ENCODE measurements around the gene CLK2.

Gene CLK2

DNA sequence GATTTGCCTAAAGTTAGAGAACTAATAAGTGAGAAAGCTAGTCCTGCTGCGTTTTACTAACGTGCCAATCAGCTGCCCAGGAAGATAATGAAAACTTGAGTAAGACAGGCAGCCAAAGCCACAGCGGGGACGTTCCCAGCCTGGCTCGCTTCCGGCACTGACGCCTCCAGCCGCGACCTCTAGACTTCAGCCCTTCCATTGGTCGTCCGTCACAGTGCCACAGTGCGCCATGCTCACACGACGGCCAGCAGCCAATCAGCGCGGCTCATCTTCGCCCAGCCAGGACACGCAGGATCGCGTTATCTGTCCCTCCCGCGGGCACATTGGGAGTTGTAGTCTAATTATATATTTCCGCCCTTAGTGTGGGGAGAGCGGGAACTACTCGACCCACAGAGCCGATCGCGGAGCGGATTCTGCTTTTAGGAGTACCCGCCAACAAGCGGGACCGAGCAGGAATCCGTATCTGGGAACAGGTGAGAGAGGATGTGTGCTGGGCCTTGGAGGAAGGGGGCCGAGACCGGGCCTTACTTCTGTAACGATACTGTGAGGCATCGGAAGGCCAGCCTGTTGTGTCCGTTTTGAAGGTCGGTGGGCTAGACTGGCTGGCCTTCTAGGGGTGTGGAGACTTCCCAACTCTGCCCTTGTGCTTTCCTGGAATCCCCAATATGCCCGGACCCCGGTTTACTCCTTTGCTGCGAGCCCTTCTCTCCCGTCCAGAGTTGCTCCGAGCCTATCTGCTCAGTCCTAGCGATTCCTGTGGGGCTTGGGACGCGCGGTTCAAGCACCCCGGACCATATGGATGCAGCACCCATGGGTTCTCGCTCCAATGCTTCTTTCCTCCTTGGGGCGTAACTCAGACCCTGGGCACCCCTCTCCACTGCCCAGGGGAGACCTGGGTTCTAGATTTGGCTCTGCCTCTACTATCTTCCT lies 35.5 kb upstream of the CLK2 start, which contains the start of gene FDPS:
Gene FDPS (plus strand): TSS at position 374 of the 930 bp plus-strand sequence. CDS start 924 bp downstream, outside the sequence.
- H3K4me3 ChIP-seq (ENCODE audit: low read depth, low read length): peak within 1 kb of the TSS; percentile 93
- H3K4me1 ChIP-seq: peaks cover 2% of the 10 kb centered on the region; the same call in 1 of the 2 replicates
- peak; percentile 98 for DNase-seq
- H3K36me3 ChIP-seq: peaks cover 20% of the 10 kb centered on the region
- TF ChIP-seq, protein P1, sequence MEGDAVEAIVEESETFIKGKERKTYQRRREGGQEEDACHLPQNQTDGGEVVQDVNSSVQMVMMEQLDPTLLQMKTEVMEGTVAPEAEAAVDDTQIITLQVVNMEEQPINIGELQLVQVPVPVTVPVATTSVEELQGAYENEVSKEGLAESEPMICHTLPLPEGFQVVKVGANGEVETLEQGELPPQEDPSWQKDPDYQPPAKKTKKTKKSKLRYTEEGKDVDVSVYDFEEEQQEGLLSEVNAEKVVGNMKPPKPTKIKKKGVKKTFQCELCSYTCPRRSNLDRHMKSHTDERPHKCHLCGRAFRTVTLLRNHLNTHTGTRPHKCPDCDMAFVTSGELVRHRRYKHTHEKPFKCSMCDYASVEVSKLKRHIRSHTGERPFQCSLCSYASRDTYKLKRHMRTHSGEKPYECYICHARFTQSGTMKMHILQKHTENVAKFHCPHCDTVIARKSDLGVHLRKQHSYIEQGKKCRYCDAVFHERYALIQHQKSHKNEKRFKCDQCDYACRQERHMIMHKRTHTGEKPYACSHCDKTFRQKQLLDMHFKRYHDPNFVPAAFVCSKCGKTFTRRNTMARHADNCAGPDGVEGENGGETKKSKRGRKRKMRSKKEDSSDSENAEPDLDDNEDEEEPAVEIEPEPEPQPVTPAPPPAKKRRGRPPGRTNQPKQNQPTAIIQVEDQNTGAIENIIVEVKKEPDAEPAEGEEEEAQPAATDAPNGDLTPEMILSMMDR (IDR thresholded peaks at IDR 0.05; ENCODE audit: low read depth, low read length): no peak
- H3K27me3 ChIP-seq: no peaks in the 10 kb centered on the region
- H3K9me3 ChIP-seq: no peaks in the 10 kb centered on the region

DNA sequence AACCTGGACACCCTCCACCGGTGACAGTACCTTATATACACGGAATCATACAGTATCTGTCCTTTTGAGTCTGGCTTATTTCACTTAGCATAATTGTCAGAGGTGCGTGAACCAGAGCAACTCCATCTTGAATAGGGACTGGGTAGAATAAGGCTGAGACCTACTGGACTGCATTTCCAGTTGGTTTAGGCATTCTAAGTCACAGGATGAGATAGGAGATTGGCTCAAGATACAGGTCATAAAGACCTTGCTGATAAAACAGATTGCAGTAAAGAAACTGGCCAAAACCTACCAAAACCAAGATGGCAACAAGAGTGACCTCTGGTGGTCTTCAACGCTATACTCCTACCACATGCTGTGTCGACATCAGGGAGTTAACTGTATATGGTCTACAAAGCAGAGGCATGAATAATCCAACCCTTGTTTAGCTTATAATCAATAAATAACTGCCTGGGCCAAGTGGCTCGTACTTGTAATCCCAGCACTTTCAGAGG lies 34.0 kb upstream of the CLK2 start:
- no peaks in the 10 kb centered on the region for H3K27me3 ChIP-seq
- TF ChIP-seq, protein P1 (IDR thresholded peaks at IDR 0.05; ENCODE audit: low read depth, low read length): peak; percentile 63
- no peaks in the 10 kb centered on the region for H3K9me3 ChIP-seq
- DNase-seq: no peak
- peaks cover 12% of the 10 kb centered on the region for H3K36me3 ChIP-seq
- no peak overlapping the region for H3K4me3 ChIP-seq (ENCODE audit: low read depth, low read length)
- peaks cover 2% of the 10 kb centered on the region; the same call in 1 of the 2 replicates for H3K4me1 ChIP-seq

DNA sequence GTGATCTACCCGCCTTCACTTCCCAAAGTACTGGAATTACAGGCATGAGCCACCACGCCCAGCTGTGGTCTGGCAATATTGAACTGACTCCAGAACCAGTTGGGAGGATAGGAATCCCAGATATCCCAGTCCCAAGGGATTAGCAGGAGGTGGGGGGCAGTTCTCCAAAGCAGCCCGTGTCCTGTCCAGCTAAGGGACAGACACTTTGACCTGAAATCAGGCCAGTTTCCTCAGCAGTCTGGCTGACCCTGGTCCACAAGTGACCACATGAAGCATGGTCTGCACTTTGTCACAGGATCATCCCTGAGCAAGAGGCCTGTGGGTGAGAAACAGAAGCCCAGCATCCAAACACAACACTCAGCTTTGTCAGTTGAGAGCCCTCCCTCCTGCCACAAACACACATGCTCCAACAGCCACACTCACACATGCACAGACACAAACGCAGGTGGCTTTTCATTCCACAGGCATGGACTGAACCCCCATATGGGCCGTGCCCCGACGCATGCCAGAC lies 32.6 kb upstream of the CLK2 start:
- no peak for DNase-seq
- Histone ChIP-seq H3K4me1 (peaks cover 2% of the 10 kb centered on the region; the same call in 1 of the 2 replicates), H3K27me3 (no peaks in the 10 kb centered on the region), H3K36me3 (peaks cover 5% of the 10 kb centered on the region), H3K9me3 (no peaks in the 10 kb centered on the region), H3K4me3 (ENCODE audit: low read depth, low read length) (no peak overlapping the region)
- TF ChIP-seq, protein P1 (IDR thresholded peaks at IDR 0.05; ENCODE audit: low read depth, low read length): no peak

DNA sequence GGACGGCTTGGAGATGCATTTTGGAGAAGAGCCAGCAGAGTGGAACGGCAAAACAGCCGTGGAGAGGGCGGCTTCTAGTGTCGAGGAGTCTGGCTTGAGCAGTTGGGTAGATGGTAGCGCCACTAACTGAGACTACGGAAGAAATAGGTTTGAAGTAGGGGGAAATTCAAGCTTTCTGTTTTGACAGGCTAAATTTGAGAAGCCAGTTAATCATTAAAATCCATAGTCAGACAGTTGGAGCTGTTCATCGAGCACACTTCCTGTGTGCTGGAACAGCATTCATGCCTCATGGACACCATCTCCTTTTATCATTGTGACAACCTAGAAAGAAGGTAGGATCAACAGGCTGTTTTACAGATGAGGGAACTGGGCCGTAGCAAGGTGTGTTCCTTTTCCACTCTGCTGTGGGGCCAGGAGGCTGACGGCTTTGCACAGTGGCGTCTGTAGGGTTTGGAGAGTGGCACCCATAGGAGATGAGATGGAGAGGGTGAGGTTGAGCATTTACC lies 31.3 kb upstream of the CLK2 start:
- no peak overlapping the region for H3K4me3 ChIP-seq (ENCODE audit: low read depth, low read length)
- TF ChIP-seq, protein P1 (IDR thresholded peaks at IDR 0.05; ENCODE audit: low read depth, low read length): no peak
- DNase-seq: no peak
- H3K36me3 ChIP-seq: no peaks in the 10 kb centered on the region
- peaks cover 2% of the 10 kb centered on the region; the same call in 1 of the 2 replicates for H3K4me1 ChIP-seq
- no peaks in the 10 kb centered on the region for H3K9me3 ChIP-seq
- H3K27me3 ChIP-seq: no peaks in the 10 kb centered on the region

DNA sequence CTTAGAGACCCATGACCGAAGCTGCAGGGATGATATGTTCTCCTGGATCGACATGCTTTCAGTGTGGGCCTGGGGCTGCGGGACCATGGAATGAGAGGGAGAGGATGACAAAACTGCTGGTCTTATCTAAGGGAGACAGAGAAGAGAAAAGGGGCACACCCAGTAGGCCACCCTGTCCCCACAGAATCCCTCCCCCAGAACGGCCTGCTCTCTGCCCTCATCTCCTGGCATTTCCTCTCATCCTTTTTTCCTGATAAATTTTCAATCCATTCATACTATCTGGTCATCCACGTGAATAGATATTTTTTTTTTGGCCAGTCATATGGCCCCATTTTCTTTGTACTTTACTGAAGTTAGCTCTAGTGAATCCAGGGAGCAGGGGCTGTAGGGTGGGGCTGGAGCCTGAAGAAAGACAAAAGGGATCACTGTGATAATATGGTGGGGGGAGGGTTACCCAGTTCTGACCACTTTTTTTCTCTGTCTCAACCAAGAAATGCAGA lies 28.1 kb upstream of the CLK2 start, which contains the start of gene PKLR:
Gene PKLR (minus strand): TSS at position 97 of the 500 bp plus-strand sequence. CDS start 43 bp downstream, at position 54.
- no peaks in the 10 kb centered on the region for H3K4me1 ChIP-seq
- no peaks in the 10 kb centered on the region for H3K36me3 ChIP-seq
- TF ChIP-seq, protein P1 (IDR thresholded peaks at IDR 0.05; ENCODE audit: low read depth, low read length): no peak
- no peak for DNase-seq
- no peaks in the 10 kb centered on the region for H3K27me3 ChIP-seq
- no peak within 1 kb of the TSS for H3K4me3 ChIP-seq (ENCODE audit: low read depth, low read length)
- H3K9me3 ChIP-seq: no peaks in the 10 kb centered on the region

Data from BE2C (cell line).